ENCODE data around the gene SLC24A5. TPM values are rescaled to one million over a fixed set of nuclear protein-coding genes. Genes with fewer than 3 reads are reported as not detected.

The SLC24A5 gene
- total and polyA plus RNA-seq, 2 of the 4 experiments (the other 2 are of a cell fraction), result not detected

- intact Hi-C loops (cut with micrococcal nuclease), result no loop called here
- Histone ChIP-seq H2BK15ac (ENCODE audit: low read depth, low read length) (no peak overlapping the region), H3K23ac (ENCODE audit: low read depth, low read length) (peak overlapping the region; percentile 86; the same call in 1 of the 2 replicates), H2BK120ac (ENCODE audit: low read depth, low read length) (peak overlapping the region; percentile 86; the same call in 1 of the 2 replicates), H3K9me3 (ENCODE audit: control insufficient read depth, insufficient read depth, low read length) (no peaks in the 10 kb centered on the region), H4K20me1 (ENCODE audit: insufficient read depth, low read length) (no peaks in the 10 kb centered on the region), H3K4me2 (ENCODE audit: low read depth, low read length) (peak overlapping the region; percentile 75; the same call in 1 of the 2 replicates), H2BK20ac (ENCODE audit: low read depth, low read length) (peak overlapping the region; percentile 76; the same call in 1 of the 2 replicates), H4K5ac (ENCODE audit: low read depth, low read length) (peak overlapping the region; percentile 63; the same call in 1 of the 2 replicates), H3K4ac (ENCODE audit: low read depth, low read length) (peak overlapping the region; percentile 74; the same call in 1 of the 2 replicates), H2AK9ac (replicated peaks; ENCODE audit: low read depth, low read length, poor library complexity) (no peak overlapping the region), H3K9ac (ENCODE audit: low read depth, low read length) (no peak overlapping the region), H2AK5ac (ENCODE audit: low read depth, low read length) (no peak overlapping the region), H2BK5ac (ENCODE audit: low read depth, low read length, poor library complexity, severe bottlenecking) (peak overlapping the region; percentile 94), H3K4me1 (ENCODE audit: control insufficient read depth, insufficient read depth, low read length) (no peaks in the 10 kb centered on the region; the same call in none of the 2 replicates), H3K27ac (ENCODE audit: insufficient read depth, low read length) (no peak overlapping the region), H3K27me3 (ENCODE audit: control insufficient read depth, insufficient read depth, low read length) (no peaks in the 10 kb centered on the region), H3K79me1 (ENCODE audit: low read depth in 1 of 2, low read length in 2 of 2) (peaks cover 0 to 3% of the 10 kb centered on the region in 2 experiments; a peak in 1 of 4 replicates), H3K4me3 (ENCODE audit: insufficient read depth, low read depth, low read length) (no peak overlapping the region), H3K18ac (ENCODE audit: low read depth, low read length) (peak overlapping the region; percentile 89; the same call in 1 of the 2 replicates), H4K8ac (ENCODE audit: low read depth in 2 of 2, low read length in 2 of 2) (peak overlapping the region; percentile 58 to 87; a peak in 1 of 4 replicates), H3K56ac (ENCODE audit: extremely low read depth, insufficient read depth, low read length) (peak overlapping the region; percentile 44), H3K14ac (replicated peaks; ENCODE audit: low read depth, low read length) (peak overlapping the region; percentile 70), H3K9me1 (ENCODE audit: insufficient read depth, low read length) (no peaks in the 10 kb centered on the region), H3K36me3 (ENCODE audit: control insufficient read depth, insufficient read depth, low read length) (no peaks in the 10 kb centered on the region; the same call in 1 of the 2 replicates), H2AFZ (replicated peaks; ENCODE audit: low read length, poor library complexity) (no peak overlapping the region), H4K91ac (ENCODE audit: insufficient read depth, low read depth, low read length) (no peak overlapping the region)
- in situ Hi-C loops (cut with MboI; ENCODE audit: low sequenced_read_pairs), result no loop called here
- CTCF ChIA-PET, result interaction anchor here (1.3 kb wide), 1 partner anchor 23 kb away, joined by 3 read pairs; no protein-coding TSS in a partner anchor
- dilution Hi-C loops (cut with HindIII; ENCODE audit: low sequenced_read_pairs, unreplicated experiment), result no loop called here
- TF ChIP-seq USF2 (IDR thresholded peaks at IDR 0.05; ENCODE audit: low read depth, low read length) (no peak), RCOR1 (IDR thresholded peaks at IDR 0.05; ENCODE audit: insufficient replicate concordance, low read length) (no peak), SMC3 (IDR thresholded peaks at IDR 0.05; ENCODE audit: low read depth, low read length) (no peak), MAFK (IDR thresholded peaks at IDR 0.05; ENCODE audit: low read depth, low read length) (no peak), RFX5 (IDR thresholded peaks at IDR 0.05; ENCODE audit: low read depth, low read length) (no peak), MAZ (IDR thresholded peaks at IDR 0.05; ENCODE audit: borderline replicate concordance, low read depth, low read length) (no peak), CEBPB (IDR thresholded peaks at IDR 0.05; ENCODE audit: low read depth, low read length) (no peak; the same call in 1 of the 2 replicates), NFE2L2 (IDR thresholded peaks at IDR 0.05; ENCODE audit: low read depth, low read length) (no peak), BHLHE40 (IDR thresholded peaks at IDR 0.05; ENCODE audit: low read depth, low read length) (no peak), CHD1 (IDR thresholded peaks at IDR 0.05; ENCODE audit: low read depth, low read length) (no peak), POLR2A (IDR thresholded peaks at IDR 0.05; ENCODE audit: low read depth, low read length) (no peak), MXI1 (IDR thresholded peaks at IDR 0.05; ENCODE audit: borderline replicate concordance, low read depth, low read length) (no peak), CTCF (conservative IDR thresholded peaks at IDR 0.05; ENCODE audit: low read depth, low read length) (no peak), FOS (IDR thresholded peaks at IDR 0.05; ENCODE audit: low read depth, low read length) (no peak), ELK1 (IDR thresholded peaks at IDR 0.05; ENCODE audit: borderline replicate concordance, low read depth, low read length) (no peak), RAD21 (IDR thresholded peaks at IDR 0.05; ENCODE audit: low read length) (no peak)
- POLR2A ChIA-PET (ENCODE audit: unreplicated experiment), result no interaction called here
- no TSS peak for BruUV-seq (replicated peaks)
- peak; percentile 59 for ATAC-seq (ENCODE audit: low read depth)
- 0% methylated on average over 2 of the region's 4 CpGs; no CpG with 5 or more reads in 1 of the 2 experiments for WGBS, 2 experiments (ENCODE audit: extremely low coverage in 2 of 2, insufficient read length in 1 of 2)
- peak; percentile 83 for DNase-seq
These were observed 29.1 kb downstream of the SLC24A5 start for GRCh38 chr15:48149858-48150257.
